ENCODE results near the gene GLG1.

- TF ChIP-seq EZH2 (IDR thresholded peaks at IDR 0.05; ENCODE audit: borderline replicate concordance, low read depth, low read length, severe bottlenecking) = no peak
- TF ChIP-seq CTCF (IDR thresholded peaks at IDR 0.05; ENCODE audit: extremely low read depth in 1 of 2, insufficient read depth in 1 of 2, low read depth in 1 of 2, low read length in 2 of 2) = no peak
- TF ChIP-seq POLR2AphosphoS5 (IDR thresholded peaks at IDR 0.05; ENCODE audit: insufficient read depth, low read depth, low read length) = no peak
- no peak for TF ChIP-seq POLR2A (IDR thresholded peaks at IDR 0.05; ENCODE audit: low read depth, low read length)
- no peak for TF ChIP-seq FOS (IDR thresholded peaks at IDR 0.05; ENCODE audit: borderline replicate concordance, insufficient read depth, low read length)
- TF ChIP-seq GATA2 (IDR thresholded peaks at IDR 0.05; ENCODE audit: insufficient read depth, insufficient read length, low read depth, low read length) = no peak
- TF ChIP-seq JUN (IDR thresholded peaks at IDR 0.05; ENCODE audit: borderline replicate concordance, insufficient read depth, insufficient read length, low read depth) = no peak
Observed at GRCh38 chr16:74583926-74584666, 22.8 kb downstream of the GLG1 start.

Data from endothelial cell of umbilical vein (primary cell).